ENCODE data around the gene SLC4A7. TPM values are rescaled to one million over a fixed set of nuclear protein-coding genes. Genes with fewer than 3 reads are reported as not detected.

The SLC4A7 gene
- total and polyA plus RNA-seq, 9 of the 15 experiments (the other 6 are each of a cell fraction or from before 2014, with no cell fraction given), result 1.7 to 13.6 (median 8.0) TPM

- POLR2A ChIA-PET, result no interaction called here
- in situ Hi-C loops (cut with MboI) (no loop called here), intact Hi-C loops (cut with micrococcal nuclease) (no loop called here)
- no peak overlapping the region for H3K27ac ChIP-seq (ENCODE audit: extremely low read depth, low read depth, low read length)
- ATAC-seq, result no peak
- FAIRE-seq, result no peak
- H3K9ac ChIP-seq (ENCODE audit: insufficient read depth in 1 of 2, low read depth in 2 of 2, low read length in 2 of 2), result no peak overlapping the region
- H3K4me2 ChIP-seq (ENCODE audit: insufficient read depth, low read length), result no peak overlapping the region
- no TSS peak for BruUV-seq (replicated peaks)
- H3K9me1 ChIP-seq (ENCODE audit: control insufficient read depth, insufficient read depth, low read length), result no peaks in the 10 kb centered on the region
- H3K4me1 ChIP-seq (replicated peaks in 1 of 2; ENCODE audit: control insufficient read depth in 2 of 2, insufficient read depth in 2 of 2, low read length in 2 of 2), result no peaks in the 10 kb centered on the region
- no peaks in the 10 kb centered on the region for H3K79me2 ChIP-seq (ENCODE audit: control insufficient read depth, insufficient read depth, low read length)
- no peaks in the 10 kb centered on the region for H3K9me3 ChIP-seq (replicated peaks; ENCODE audit: control insufficient read depth, insufficient read depth, low read depth, low read length)
- no peak overlapping the region for H3K4me3 ChIP-seq
- CTCF ChIA-PET (ENCODE audit: low intra/inter-chr PET ratio), result no interaction called here
- 0% methylated on average over 1 of the region's 1 CpG for WGBS (ENCODE audit: insufficient coverage, low coverage, missing lambda C conversion rate)
- H3K36me3 ChIP-seq (ENCODE audit: control insufficient read depth, insufficient read depth, low read length), result no peaks in the 10 kb centered on the region
- no peak for TF ChIP-seq SMC3 (conservative IDR thresholded peaks at IDR 0.05; ENCODE audit: insufficient read depth, low read depth, low read length)
- DNase-seq (ENCODE audit: extremely low read depth in 1 of 4, low spot score in 3 of 4), result no peak
- H4K20me1 ChIP-seq (replicated peaks; ENCODE audit: control insufficient read depth, insufficient read depth, low read length), result no peaks in the 10 kb centered on the region
- no peaks in the 10 kb centered on the region for H3K27me3 ChIP-seq (ENCODE audit: control insufficient read depth in 2 of 2, insufficient read depth in 2 of 2, low read length in 2 of 2)
- H2AFZ ChIP-seq (ENCODE audit: low read depth, low read length), result no peak overlapping the region
Observed at GRCh38 chr3:27326202-27326601, 158.0 kb downstream of the SLC4A7 start.

- BruUV-seq (replicated peaks), result no TSS peak
- intact Hi-C loops (cut with micrococcal nuclease), result no loop called here
- no peak overlapping the region for H2AFZ ChIP-seq (ENCODE audit: low read depth, low read length)
- no peaks in the 10 kb centered on the region for H3K4me1 ChIP-seq (replicated peaks in 1 of 2; ENCODE audit: control insufficient read depth in 2 of 2, insufficient read depth in 2 of 2, low read length in 2 of 2)
- no peaks in the 10 kb centered on the region for H3K79me2 ChIP-seq (ENCODE audit: control insufficient read depth, insufficient read depth, low read length)
- ChIA-PET CTCF (ENCODE audit: low intra/inter-chr PET ratio) (no interaction called here), POLR2A (no interaction called here)
- H3K9me3 ChIP-seq (replicated peaks; ENCODE audit: control insufficient read depth, insufficient read depth, low read depth, low read length), result no peaks in the 10 kb centered on the region
- H3K9ac ChIP-seq (ENCODE audit: insufficient read depth in 1 of 2, low read depth in 2 of 2, low read length in 2 of 2), result no peak overlapping the region
- H3K4me2 ChIP-seq (ENCODE audit: insufficient read depth, low read length), result no peak overlapping the region
- in situ Hi-C loops (cut with MboI), result no loop called here
- no peak for DNase-seq (ENCODE audit: extremely low read depth in 1 of 4, low spot score in 3 of 4)
- TF ChIP-seq RB1 (IDR thresholded peaks at IDR 0.05; ENCODE audit: low read depth) (no peak), TAF7 (tag; IDR thresholded peaks at IDR 0.05) (no peak), NELFE (IDR thresholded peaks at IDR 0.05; ENCODE audit: insufficient read depth, insufficient read length) (no peak), ZBTB7A (IDR thresholded peaks at IDR 0.05; ENCODE audit: borderline replicate concordance, control insufficient read depth, low read depth, low read length) (no peak), ZNF217 (CRISPR knock-in tag; IDR thresholded peaks at IDR 0.05) (no peak), RERE (CRISPR knock-in tag; IDR thresholded peaks at IDR 0.05; ENCODE audit: borderline replicate concordance) (no peak)
- no peaks in the 10 kb centered on the region for H4K20me1 ChIP-seq (replicated peaks; ENCODE audit: control insufficient read depth, insufficient read depth, low read length)
- no peaks in the 10 kb centered on the region for H3K36me3 ChIP-seq (ENCODE audit: control insufficient read depth, insufficient read depth, low read length)
- no peaks in the 10 kb centered on the region for H3K9me1 ChIP-seq (ENCODE audit: control insufficient read depth, insufficient read depth, low read length)
- no peak for FAIRE-seq
- no peaks in the 10 kb centered on the region for H3K27me3 ChIP-seq (ENCODE audit: control insufficient read depth in 2 of 2, insufficient read depth in 2 of 2, low read length in 2 of 2)
- no peak overlapping the region for H3K4me3 ChIP-seq
- WGBS (ENCODE audit: insufficient coverage, low coverage, missing lambda C conversion rate), result 0% methylated on average over 1 of the region's 1 CpG
- no peak for ATAC-seq
- no peak overlapping the region for H3K27ac ChIP-seq (ENCODE audit: extremely low read depth, low read depth, low read length)
Observed at GRCh38 chr3:27325419-27325818, 158.8 kb downstream of the SLC4A7 start.
